ENCODE data around the gene UGT1A7. TPM values are rescaled to one million over a fixed set of nuclear protein-coding genes. Genes with fewer than 3 reads are reported as not detected.

The UGT1A7 gene
- polyA plus RNA-seq, 1 donor (not counting 4 experiments of a cell fraction or from before 2014, with no cell fraction given) = 0.87 TPM

DNA sequence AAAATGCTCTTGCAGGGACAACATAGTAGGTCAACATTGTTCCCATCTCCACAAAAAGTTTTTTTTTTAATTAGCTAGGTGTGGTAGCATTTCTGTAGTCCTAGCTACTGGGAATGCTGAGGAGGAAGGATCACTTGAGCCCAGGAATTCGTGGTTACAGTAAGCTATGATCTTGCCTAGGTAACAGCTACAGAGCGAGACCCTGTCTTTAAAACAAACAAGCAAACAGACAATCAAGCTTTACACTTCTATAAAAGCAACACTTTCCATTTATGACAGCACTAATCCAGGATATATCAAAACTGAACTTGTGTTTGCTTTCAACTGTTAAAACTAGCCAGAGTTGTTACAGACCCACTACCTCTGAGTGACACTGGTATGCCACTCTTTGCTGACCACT is 59.2 kb downstream of the UGT1A7 start:
- Histone ChIP-seq H3K4me2 (ENCODE audit: control insufficient read depth, extremely low read depth, insufficient read depth, low read depth, low read length) (no peak overlapping the region), H4K20me1 (ENCODE audit: control insufficient read depth, extremely low read depth, insufficient read depth, low read length) (no peaks in the 10 kb centered on the region), H2AFZ (ENCODE audit: control insufficient read depth, low read length) (no peak overlapping the region), H3K4me1 (ENCODE audit: control insufficient read depth, extremely low read depth, insufficient read depth, low read length) (no peaks in the 10 kb centered on the region), H3K9me1 (ENCODE audit: control insufficient read depth, extremely low read depth, insufficient read depth, low read length) (no peaks in the 10 kb centered on the region), H3K27ac (ENCODE audit: control insufficient read depth, insufficient read depth, low read length) (no peak overlapping the region), H3K27me3 (ENCODE audit: control insufficient read depth, extremely low read depth, insufficient read depth, low read length) (no peaks in the 10 kb centered on the region), H3K9ac (ENCODE audit: control insufficient read depth, extremely low read depth, insufficient read depth, low read length) (no peak overlapping the region), H3K4me3 (ENCODE audit: control insufficient read depth in 2 of 3, extremely low read depth in 1 of 3, insufficient read depth in 2 of 3, low read depth in 1 of 3, low read length in 3 of 3) (no peak overlapping the region), H3K36me3 (ENCODE audit: control insufficient read depth in 2 of 2, extremely low read depth in 1 of 2, insufficient read depth in 2 of 2, low read length in 2 of 2) (peaks cover 0 to 6% of the 10 kb centered on the region in 2 experiments), H3K79me2 (ENCODE audit: control insufficient read depth, insufficient read depth, low read length) (peaks cover 19% of the 10 kb centered on the region), H3K9me3 (ENCODE audit: control insufficient read depth, low read depth, low read length) (no peaks in the 10 kb centered on the region)
- FAIRE-seq = no peak
- no peak for DNase-seq (ENCODE audit: low read depth, low spot score)
- dilution Hi-C loops (cut with MboI; ENCODE audit: extremely low pct_ligation_motif_present, low sequenced_read_pairs) = no loop called here
- TF ChIP-seq, protein P1, sequence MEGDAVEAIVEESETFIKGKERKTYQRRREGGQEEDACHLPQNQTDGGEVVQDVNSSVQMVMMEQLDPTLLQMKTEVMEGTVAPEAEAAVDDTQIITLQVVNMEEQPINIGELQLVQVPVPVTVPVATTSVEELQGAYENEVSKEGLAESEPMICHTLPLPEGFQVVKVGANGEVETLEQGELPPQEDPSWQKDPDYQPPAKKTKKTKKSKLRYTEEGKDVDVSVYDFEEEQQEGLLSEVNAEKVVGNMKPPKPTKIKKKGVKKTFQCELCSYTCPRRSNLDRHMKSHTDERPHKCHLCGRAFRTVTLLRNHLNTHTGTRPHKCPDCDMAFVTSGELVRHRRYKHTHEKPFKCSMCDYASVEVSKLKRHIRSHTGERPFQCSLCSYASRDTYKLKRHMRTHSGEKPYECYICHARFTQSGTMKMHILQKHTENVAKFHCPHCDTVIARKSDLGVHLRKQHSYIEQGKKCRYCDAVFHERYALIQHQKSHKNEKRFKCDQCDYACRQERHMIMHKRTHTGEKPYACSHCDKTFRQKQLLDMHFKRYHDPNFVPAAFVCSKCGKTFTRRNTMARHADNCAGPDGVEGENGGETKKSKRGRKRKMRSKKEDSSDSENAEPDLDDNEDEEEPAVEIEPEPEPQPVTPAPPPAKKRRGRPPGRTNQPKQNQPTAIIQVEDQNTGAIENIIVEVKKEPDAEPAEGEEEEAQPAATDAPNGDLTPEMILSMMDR (optimal IDR thresholded peaks at IDR 0.05 in 1 of 3, IDR thresholded peaks at IDR 0.05 in 1 of 3, conservative IDR thresholded peaks at IDR 0.05 in 1 of 3; ENCODE audit: extremely low read depth in 1 of 3, insufficient read depth in 2 of 3, low read length in 3 of 3) = no peak
- TF ChIP-seq EZH2 (IDR thresholded peaks at IDR 0.05; ENCODE audit: low read length) = no peak

DNA sequence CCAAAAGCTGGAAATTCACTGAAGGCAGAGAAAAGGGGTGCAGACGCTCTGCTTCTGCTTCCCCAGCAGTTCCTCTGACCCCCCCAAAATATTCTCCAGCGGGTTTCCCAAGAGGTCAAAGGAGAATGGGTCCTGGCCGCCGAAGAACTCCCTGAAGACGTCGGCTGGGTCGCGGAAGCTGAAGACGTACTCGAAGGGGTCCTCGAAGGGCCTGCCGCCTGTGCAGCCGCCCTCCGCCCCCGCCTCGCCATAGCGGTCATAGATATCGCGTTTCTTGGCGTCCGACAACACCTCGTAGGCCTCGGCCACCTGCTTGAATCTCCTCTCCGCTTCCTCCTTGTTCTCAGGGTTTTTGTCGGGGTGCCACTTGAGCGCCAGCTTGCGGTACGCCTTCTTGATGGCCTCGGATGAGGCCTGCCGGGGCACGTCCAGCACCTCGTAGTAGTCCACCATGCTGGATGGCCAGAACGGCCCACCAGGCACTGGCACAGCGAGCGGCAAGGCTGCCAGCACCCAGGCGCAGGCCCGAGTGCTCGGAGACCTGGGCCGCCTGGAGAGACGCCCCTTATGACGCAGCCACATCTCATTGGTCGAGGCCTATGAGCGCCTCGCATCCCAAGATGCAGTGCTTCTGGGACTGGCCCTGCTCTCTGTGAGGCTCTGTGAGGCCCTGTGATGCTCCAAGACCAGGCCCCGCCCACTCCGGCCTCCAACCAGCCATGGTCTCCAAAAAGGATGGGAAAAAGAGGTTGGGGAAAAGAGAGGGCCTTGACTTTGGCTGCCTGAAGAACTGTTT is 62.0 kb downstream of the UGT1A7 start:
- peaks cover 0 to 1% of the 10 kb centered on the region in 2 experiments for H3K36me3 ChIP-seq (ENCODE audit: control insufficient read depth in 2 of 2, extremely low read depth in 1 of 2, insufficient read depth in 2 of 2, low read length in 2 of 2)
- no peak overlapping the region for H3K27ac ChIP-seq (ENCODE audit: control insufficient read depth, insufficient read depth, low read length)
- H3K79me2 ChIP-seq (ENCODE audit: control insufficient read depth, insufficient read depth, low read length) = peaks cover 13% of the 10 kb centered on the region
- DNase-seq (ENCODE audit: low read depth, low spot score) (no peak), FAIRE-seq (no peak)
- no peaks in the 10 kb centered on the region for H3K9me3 ChIP-seq (ENCODE audit: control insufficient read depth, low read depth, low read length)
- H3K4me1 ChIP-seq (ENCODE audit: control insufficient read depth, extremely low read depth, insufficient read depth, low read length) = no peaks in the 10 kb centered on the region
- H4K20me1 ChIP-seq (ENCODE audit: control insufficient read depth, extremely low read depth, insufficient read depth, low read length) = no peaks in the 10 kb centered on the region
- dilution Hi-C loops (cut with MboI; ENCODE audit: extremely low pct_ligation_motif_present, low sequenced_read_pairs) = no loop called here
- no peak overlapping the region for H3K4me3 ChIP-seq (ENCODE audit: control insufficient read depth in 2 of 3, extremely low read depth in 1 of 3, insufficient read depth in 2 of 3, low read depth in 1 of 3, low read length in 3 of 3)
- TF ChIP-seq, protein P1 (optimal IDR thresholded peaks at IDR 0.05 in 1 of 3, IDR thresholded peaks at IDR 0.05 in 1 of 3, conservative IDR thresholded peaks at IDR 0.05 in 1 of 3; ENCODE audit: extremely low read depth in 1 of 3, insufficient read depth in 2 of 3, low read length in 3 of 3) = no peak
- no peak for TF ChIP-seq EZH2 (IDR thresholded peaks at IDR 0.05; ENCODE audit: low read length)
- H3K9ac ChIP-seq (ENCODE audit: control insufficient read depth, extremely low read depth, insufficient read depth, low read length) = no peak overlapping the region
- H2AFZ ChIP-seq (ENCODE audit: control insufficient read depth, low read length) = no peak overlapping the region
- H3K9me1 ChIP-seq (ENCODE audit: control insufficient read depth, extremely low read depth, insufficient read depth, low read length) = no peaks in the 10 kb centered on the region
- no peaks in the 10 kb centered on the region for H3K27me3 ChIP-seq (ENCODE audit: control insufficient read depth, extremely low read depth, insufficient read depth, low read length)
- H3K4me2 ChIP-seq (ENCODE audit: control insufficient read depth, extremely low read depth, insufficient read depth, low read depth, low read length) = no peak overlapping the region
